HEK293 (cell line): Measurements from ENCODE around the gene PRKCE.

Experiments
- INSM2 ChIP-seq: fragments of 450-650 bp; formaldehyde crosslinking; IDR thresholded peaks from 2 replicates; pipeline ENCODE4 v1.5.1; 2016; ENCODE audit warnings: missing biosample characterization, missing genetic modification characterization
- KLF17 ChIP-seq: fragments of 450-650 bp; formaldehyde crosslinking; IDR thresholded peaks from 2 replicates; pipeline ENCODE4 v1.5.1; 2016; ENCODE audit warnings: missing biosample characterization, missing genetic modification characterization
- RBAK ChIP-seq: fragments of 450-650 bp; formaldehyde crosslinking; IDR thresholded peaks from 2 replicates; pipeline ENCODE4 v1.5.1; 2016; ENCODE audit warnings: missing biosample characterization, missing genetic modification characterization
- REPIN1 ChIP-seq: fragments of 450-650 bp; formaldehyde crosslinking; IDR thresholded peaks from 2 replicates; pipeline ENCODE4 v1.5.1; 2017; ENCODE audit warnings: missing biosample characterization, missing genetic modification characterization, low read depth
- YY1 ChIP-seq: fragments of 450-650 bp; formaldehyde crosslinking; IDR thresholded peaks from 2 replicates; pipeline ENCODE4 v1.5.1; 2018; ENCODE audit warnings: missing biosample characterization, missing genetic modification characterization
- ZBTB20 ChIP-seq: fragments of 450-650 bp; formaldehyde crosslinking; IDR thresholded peaks from 2 replicates; pipeline ENCODE4 v1.5.1; 2016; ENCODE audit warnings: missing biosample characterization, missing genetic modification characterization
- ZBTB44 ChIP-seq: fragments of 450-650 bp; IDR thresholded peaks from 2 replicates; pipeline ENCODE4 v1.5.1; 2018; ENCODE audit warnings: missing biosample characterization, mild to moderate bottlenecking, missing genetic modification characterization
- ZEB2 ChIP-seq: fragments of 450-650 bp; formaldehyde crosslinking; IDR thresholded peaks from 2 replicates; pipeline ENCODE4 v1.5.1; 2016; ENCODE audit warnings: missing biosample characterization, missing genetic modification characterization
- ZFP37 ChIP-seq: fragments of 450-650 bp; formaldehyde crosslinking; IDR thresholded peaks from 2 replicates; pipeline ENCODE4 v1.5.1; 2016; ENCODE audit warnings: missing biosample characterization, missing genetic modification characterization
- ZFP69B ChIP-seq: fragments of 450-650 bp; formaldehyde crosslinking; IDR thresholded peaks from 2 replicates; pipeline ENCODE4 v1.5.1; 2016; ENCODE audit warnings: missing biosample characterization, missing genetic modification characterization
- ZNF112 ChIP-seq: fragments of 450-650 bp; formaldehyde crosslinking; IDR thresholded peaks from 2 replicates; pipeline ENCODE4 v1.5.0; 2017; ENCODE audit warnings: missing biosample characterization, missing genetic modification characterization
- ZNF132 ChIP-seq: fragments of 450-650 bp; formaldehyde crosslinking; IDR thresholded peaks from 2 replicates; pipeline ENCODE4 v1.5.1; 2017; ENCODE audit warnings: missing biosample characterization, missing genetic modification characterization, borderline replicate concordance
- ZNF138 ChIP-seq: fragments of 450-650 bp; formaldehyde crosslinking; IDR thresholded peaks from 2 replicates; pipeline ENCODE4 v1.5.1; 2016; ENCODE audit warnings: missing biosample characterization, missing genetic modification characterization, borderline replicate concordance
- ZNF184 ChIP-seq: fragments of 450-650 bp; IDR thresholded peaks from 2 replicates; pipeline ENCODE4 v1.5.1; 2018; ENCODE audit warnings: missing biosample characterization, mild to moderate bottlenecking, missing genetic modification characterization
- ZNF266 ChIP-seq: fragments of 450-650 bp; formaldehyde crosslinking; IDR thresholded peaks from 2 replicates; pipeline ENCODE4 v1.5.1; 2016; ENCODE audit warnings: missing biosample characterization, missing genetic modification characterization, low read depth
- ZNF302 ChIP-seq: fragments of 450-650 bp; formaldehyde crosslinking; IDR thresholded peaks from 2 replicates; pipeline ENCODE4 v1.5.1; 2016; ENCODE audit warnings: missing biosample characterization, missing genetic modification characterization, low read depth
- ZNF335 ChIP-seq: fragments of 450-650 bp; formaldehyde crosslinking; conservative IDR thresholded peaks from 2 replicates; pipeline ENCODE4 v1.5.1; 2016; ENCODE audit warnings: missing biosample characterization, missing genetic modification characterization
- ZNF394 ChIP-seq: fragments of 450-650 bp; formaldehyde crosslinking; IDR thresholded peaks from 2 replicates; pipeline ENCODE4 v1.5.1; 2016; ENCODE audit warnings: missing biosample characterization, missing genetic modification characterization, mild to moderate bottlenecking, moderate library complexity, borderline replicate concordance
- ZNF416 ChIP-seq: fragments of 450-650 bp; formaldehyde crosslinking; IDR thresholded peaks from 2 replicates; pipeline ENCODE4 v1.5.1; 2016; ENCODE audit warnings: missing biosample characterization, missing genetic modification characterization
- ZNF423 ChIP-seq: fragments of 450-650 bp; formaldehyde crosslinking; IDR thresholded peaks from 2 replicates; pipeline ENCODE4 v1.5.1; 2016; ENCODE audit warnings: missing biosample characterization, missing genetic modification characterization
- ZNF488 ChIP-seq: fragments of 450-650 bp; formaldehyde crosslinking; IDR thresholded peaks from 2 replicates; pipeline ENCODE4 v1.5.1; 2016; ENCODE audit warnings: missing biosample characterization, missing genetic modification characterization
- ZNF521 ChIP-seq: fragments of 450-650 bp; formaldehyde crosslinking; IDR thresholded peaks from 2 replicates; pipeline ENCODE4 v1.5.1; 2017; ENCODE audit warnings: missing biosample characterization, mild to moderate bottlenecking, missing genetic modification characterization
- ZNF629 ChIP-seq: fragments of 450-650 bp; formaldehyde crosslinking; IDR thresholded peaks from 2 replicates; pipeline ENCODE4 v1.5.1; 2017; ENCODE audit warnings: missing biosample characterization, missing genetic modification characterization
- ZNF654 ChIP-seq: fragments of 450-650 bp; formaldehyde crosslinking; IDR thresholded peaks from 2 replicates; pipeline ENCODE4 v1.5.1; 2016; ENCODE audit warnings: low read depth, missing biosample characterization, missing genetic modification characterization
- ZNF658 ChIP-seq: fragments of 450-650 bp; formaldehyde crosslinking; IDR thresholded peaks from 2 replicates; pipeline ENCODE4; 2016; ENCODE audit warnings: missing biosample characterization, missing genetic modification characterization
- ZNF747 ChIP-seq: fragments of 450-650 bp; formaldehyde crosslinking; IDR thresholded peaks from 2 replicates; pipeline ENCODE4 v1.5.1; 2016; ENCODE audit warnings: missing biosample characterization, missing genetic modification characterization
- ZNF792 ChIP-seq: fragments of 450-650 bp; formaldehyde crosslinking; IDR thresholded peaks from 2 replicates; pipeline ENCODE4 v1.5.1; 2016; ENCODE audit warnings: missing biosample characterization, missing genetic modification characterization
- ZNF843 ChIP-seq: fragments of 450-650 bp; formaldehyde crosslinking; IDR thresholded peaks from 2 replicates; pipeline ENCODE4 v1.5.1; 2016; ENCODE audit warnings: missing biosample characterization, missing genetic modification characterization
- ZSCAN5A ChIP-seq: fragments of 450-650 bp; formaldehyde crosslinking; IDR thresholded peaks from 2 replicates; pipeline ENCODE4 v1.5.1; 2016; ENCODE audit warnings: missing biosample characterization, missing genetic modification characterization
- TF ChIP-seq, protein P1 (sequence below): fragments of 450-650 bp; formaldehyde crosslinking; IDR thresholded peaks from 2 replicates; pipeline ENCODE4 v1.5.1; 2016; ENCODE audit warnings: missing biosample characterization, missing genetic modification characterization
- TF ChIP-seq, protein P2 (sequence below): fragments of 450-650 bp; formaldehyde crosslinking; IDR thresholded peaks from 2 replicates; pipeline ENCODE4 v1.5.1; 2016; ENCODE audit warnings: missing biosample characterization, missing genetic modification characterization

Gene PRKCE

GRCh38 chr2:45954233-45954850 is 302.9 kb downstream of the PRKCE start (continued):
- TF ChIP-seq ZBTB44, result peak; percentile 61
- peak; percentile 88 for TF ChIP-seq ZNF629 (tag by site-specific recombination)
- TF ChIP-seq ZNF266 (tag by site-specific recombination), result no peak
- TF ChIP-seq INSM2 (tag by site-specific recombination), result no peak
- no peak for TF ChIP-seq ZFP37
- no peak for TF ChIP-seq ZNF132 (tag by site-specific recombination)
- TF ChIP-seq KLF17 (tag by site-specific recombination), result no peak
- TF ChIP-seq YY1, result no peak
- no peak for TF ChIP-seq ZNF521 (tag by site-specific recombination)
- TF ChIP-seq ZNF112 (tag by site-specific recombination), result no peak
- no peak for TF ChIP-seq ZNF654 (tag by site-specific recombination)
- no peak for TF ChIP-seq ZFP69B
- TF ChIP-seq ZNF792, result no peak
- no peak for TF ChIP-seq ZBTB20 (tag by site-specific recombination)
- no peak for TF ChIP-seq ZSCAN5A (tag by site-specific recombination)
- peak; percentile 43; the same call in 1 of the 2 replicates for TF ChIP-seq ZNF843 (tag by site-specific recombination)
- no peak for TF ChIP-seq ZNF747
- no peak for TF ChIP-seq ZNF394 (tag by site-specific recombination)
- no peak for TF ChIP-seq REPIN1 (tag by site-specific recombination)
- TF ChIP-seq, protein P1, sequence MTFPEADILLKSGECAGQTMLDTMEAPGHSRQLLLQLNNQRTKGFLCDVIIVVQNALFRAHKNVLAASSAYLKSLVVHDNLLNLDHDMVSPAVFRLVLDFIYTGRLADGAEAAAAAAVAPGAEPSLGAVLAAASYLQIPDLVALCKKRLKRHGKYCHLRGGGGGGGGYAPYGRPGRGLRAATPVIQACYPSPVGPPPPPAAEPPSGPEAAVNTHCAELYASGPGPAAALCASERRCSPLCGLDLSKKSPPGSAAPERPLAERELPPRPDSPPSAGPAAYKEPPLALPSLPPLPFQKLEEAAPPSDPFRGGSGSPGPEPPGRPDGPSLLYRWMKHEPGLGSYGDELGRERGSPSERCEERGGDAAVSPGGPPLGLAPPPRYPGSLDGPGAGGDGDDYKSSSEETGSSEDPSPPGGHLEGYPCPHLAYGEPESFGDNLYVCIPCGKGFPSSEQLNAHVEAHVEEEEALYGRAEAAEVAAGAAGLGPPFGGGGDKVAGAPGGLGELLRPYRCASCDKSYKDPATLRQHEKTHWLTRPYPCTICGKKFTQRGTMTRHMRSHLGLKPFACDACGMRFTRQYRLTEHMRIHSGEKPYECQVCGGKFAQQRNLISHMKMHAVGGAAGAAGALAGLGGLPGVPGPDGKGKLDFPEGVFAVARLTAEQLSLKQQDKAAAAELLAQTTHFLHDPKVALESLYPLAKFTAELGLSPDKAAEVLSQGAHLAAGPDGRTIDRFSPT, result no peak
- no peak for TF ChIP-seq ZNF658 (tag by site-specific recombination)
- no peak for TF ChIP-seq RBAK (tag by site-specific recombination)
- TF ChIP-seq ZEB2 (tag by site-specific recombination), result peak; percentile 93
- TF ChIP-seq ZNF423 (tag by site-specific recombination), result no peak
- no peak for TF ChIP-seq ZNF488
- no peak for TF ChIP-seq ZNF184 (tag by site-specific recombination)
- TF ChIP-seq ZNF335 (tag by site-specific recombination), result peak; percentile 50; the same call in 1 of the 2 replicates
- TF ChIP-seq ZNF302 (tag by site-specific recombination), result no peak
- TF ChIP-seq, protein P2, sequence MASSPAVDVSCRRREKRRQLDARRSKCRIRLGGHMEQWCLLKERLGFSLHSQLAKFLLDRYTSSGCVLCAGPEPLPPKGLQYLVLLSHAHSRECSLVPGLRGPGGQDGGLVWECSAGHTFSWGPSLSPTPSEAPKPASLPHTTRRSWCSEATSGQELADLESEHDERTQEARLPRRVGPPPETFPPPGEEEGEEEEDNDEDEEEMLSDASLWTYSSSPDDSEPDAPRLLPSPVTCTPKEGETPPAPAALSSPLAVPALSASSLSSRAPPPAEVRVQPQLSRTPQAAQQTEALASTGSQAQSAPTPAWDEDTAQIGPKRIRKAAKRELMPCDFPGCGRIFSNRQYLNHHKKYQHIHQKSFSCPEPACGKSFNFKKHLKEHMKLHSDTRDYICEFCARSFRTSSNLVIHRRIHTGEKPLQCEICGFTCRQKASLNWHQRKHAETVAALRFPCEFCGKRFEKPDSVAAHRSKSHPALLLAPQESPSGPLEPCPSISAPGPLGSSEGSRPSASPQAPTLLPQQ, result 0 out of 2 replicates have a peak, but pooled peaks have one; percentile 14
- no peak for TF ChIP-seq ZNF138 (tag by site-specific recombination)
- TF ChIP-seq ZNF416 (tag by site-specific recombination), result no peak
